HG03097 (cell line): Measurements from ENCODE around the gene ST6GAL2.

Source experiments
- ATAC-seq: cut with Tn5 transposase; IDR thresholded peaks from one replicate; pipeline ENCODE4 v1.9.1; 2021; ENCODE audit not compliant: unreplicated experiment, low FRiP score

ST6GAL2 gene

GRCh38 chr2:106831241-106831640 is 54.7 kb downstream of the ST6GAL2 start:
- ATAC-seq: no peak

- ATAC-seq: no peak
These were observed 55.8 kb downstream of the ST6GAL2 start for GRCh38 chr2:106830191-106830590.

GRCh38 chr2:106828119-106828518 is 57.8 kb downstream of the ST6GAL2 start:
- ATAC-seq: no peak

- no peak for ATAC-seq
These were observed 58.8 kb downstream of the ST6GAL2 start for GRCh38 chr2:106827158-106827557.

- ATAC-seq: no peak
These were observed 60.8 kb downstream of the ST6GAL2 start for GRCh38 chr2:106825161-106825560.

- no peak for ATAC-seq
These were observed 69.0 kb downstream of the ST6GAL2 start for GRCh38 chr2:106816974-106817373.

GRCh38 chr2:106812841-106813240 is 73.1 kb downstream of the ST6GAL2 start:
- no peak for ATAC-seq

GRCh38 chr2:106812383-106812782 is 73.6 kb downstream of the ST6GAL2 start:
- ATAC-seq: no peak

- no peak for ATAC-seq
These were observed 80.3 kb downstream of the ST6GAL2 start for GRCh38 chr2:106805716-106806115.

GRCh38 chr2:106804161-106804560 is 81.8 kb downstream of the ST6GAL2 start:
- no peak for ATAC-seq

- no peak for ATAC-seq
These were observed 84.9 kb downstream of the ST6GAL2 start for GRCh38 chr2:106800976-106801655.

- ATAC-seq: no peak
These were observed 85.8 kb downstream of the ST6GAL2 start for GRCh38 chr2:106800180-106800579.

- ATAC-seq: no peak
These were observed 87.0 kb downstream of the ST6GAL2 start for GRCh38 chr2:106798826-106799552.

- no peak for ATAC-seq
These were observed 88.5 kb downstream of the ST6GAL2 start for GRCh38 chr2:106797494-106797893.

- ATAC-seq: no peak
These were observed 93.3 kb downstream of the ST6GAL2 start for GRCh38 chr2:106792671-106793070.

- no peak for ATAC-seq
These were observed 96.8 kb downstream of the ST6GAL2 start for GRCh38 chr2:106789185-106789584.

- no peak for ATAC-seq
These were observed 103.3 kb downstream of the ST6GAL2 start for GRCh38 chr2:106782681-106783080.

GRCh38 chr2:106781196-106781595 is 104.8 kb downstream of the ST6GAL2 start:
- ATAC-seq: no peak

- no peak for ATAC-seq
These were observed 114.2 kb downstream of the ST6GAL2 start for GRCh38 chr2:106771811-106772210.

- no peak for ATAC-seq
These were observed 115.0 kb downstream of the ST6GAL2 start for GRCh38 chr2:106770986-106771385.

- ATAC-seq: no peak
These were observed 121.4 kb downstream of the ST6GAL2 start for GRCh38 chr2:106764614-106765013.

- no peak for ATAC-seq
These were observed 126.0 kb downstream of the ST6GAL2 start for GRCh38 chr2:106759966-106760365.
